Stomach (tissue), 9 donors: ENCODE results near the gene ZNF385D. TPM values are rescaled to one million over a fixed set of nuclear protein-coding genes. Genes with fewer than 3 reads are reported as not detected.

Source experiments
- DNase-seq, 2 donors: peaks; one replicate each; pipeline versions ENCODE4 v3.0.0 to v3.0.0-alpha.2; 2013 to 2019
- H3K27ac ChIP-seq, 5 donors: fragments of 200-600 bp in 4 of 5; sonication (generic) in 4 of 5; one replicate each; pipeline ENCODE4 v1.5.1; 2013 to 2019; ENCODE audit warnings: mild to moderate bottlenecking in 1 of 5, moderate library complexity in 1 of 5
- H3K27me3 ChIP-seq, 3 donors: fragments of 200-600 bp; sonication (generic); one replicate each; pipeline ENCODE4 v1.5.1; 2017 to 2019; ENCODE audit warnings: mixed run types in 1 of 3
- H3K36me3 ChIP-seq, 4 donors: fragments of 200-600 bp; sonication (generic); 1 replicate in 3 of 4; 2 replicates in 1 of 4; pipeline ENCODE4 v1.5.1; 2016 to 2019
- H3K4me1 ChIP-seq, 4 donors: fragments of 200-600 bp; sonication (generic); one replicate each; pipeline ENCODE4 v1.5.1; 2016 to 2019
- H3K4me3 ChIP-seq, 4 donors: fragments of 200-600 bp; sonication (generic) in 3 of 4; one replicate each; pipeline ENCODE4 v1.5.1; 2016 to 2019; ENCODE audit warnings: mild to moderate bottlenecking in 1 of 4
- H3K9me3 ChIP-seq, 4 donors: fragments of 200-600 bp; sonication (generic); one replicate each; pipeline ENCODE4 v1.5.1; 2016 to 2019
- EP300 ChIP-seq: sonication (generic); formaldehyde crosslinking; IDR thresholded peaks from one replicate; pipeline ENCODE4 v1.6.1; 2017; ENCODE audit warnings: antibody characterized with exemption
- POLR2A ChIP-seq, 4 donors: fragments of 450-650 bp; IDR thresholded peaks; one replicate each; pipeline ENCODE4 v1.6.1; 2016; ENCODE audit warnings: antibody characterized with exemption in 4 of 4, control low read depth in 2 of 4, mild to moderate bottlenecking in 1 of 4, moderate library complexity in 1 of 4
- POLR2AphosphoS5 ChIP-seq, 3 donors: sonication (generic); formaldehyde crosslinking; IDR thresholded peaks; one replicate each; pipeline ENCODE4 v1.6.1; 2016; ENCODE audit warnings: antibody characterized with exemption in 3 of 3
- WGBS, 5 donors: extraction: QIAGEN DNeasy Blood & Tissue Kit in 3 of 5; methylation state at CpG; one replicate each; pipeline versions ENCODE4 v1.1.5 to v1.1.7; 2013 to 2018; 5-methylcytosine and 5-hydroxymethylcytosine counted together
- intact Hi-C: fragments of 100-400 bp; cut with DNase I; formaldehyde crosslinking; loops from one replicate; pipeline ENCODE4 v1.15.1; 2023; ENCODE audit warnings: low total_unique reads
- polyA plus RNA-seq, 3 donors: library from polyadenylated mRNA; stranded (reverse); fragments of 200-250 nt; gene quantifications; one replicate each; pipeline ENCODE4 v1.2.3, GENCODE V29; 2013
- total RNA-seq, 5 donors: library from RNA; depleted of rRNA; stranded (reverse); fragments of >200 nt; gene quantifications; one replicate each; pipeline versions ENCODE4 v1.1.0 to v1.2.3, GENCODE V29; 2014 to 2016
- TF ChIP-seq, protein P1 (sequence below), 7 experiments: fragments of 450-650 bp in 4 of 7; fragments of 200-600 bp in 3 of 7; sonication (generic) in 3 of 7; IDR thresholded peaks; one replicate each; pipeline ENCODE4 v1.5.1; 2016 to 2019; ENCODE audit warnings: antibody characterized with exemption in 7 of 7, control low read depth in 2 of 7, mild to moderate bottlenecking in 1 of 7
- donor health status: healthy with polysubstance abuse.
- donor health status: Bipolar disorder and iron deficiency.
- donor health status: healthy.

Gene ZNF385D
- total and polyA plus RNA-seq, 8 donors = 0.31 to 7.2 (median 0.98) TPM; not detected in 2

DNA sequence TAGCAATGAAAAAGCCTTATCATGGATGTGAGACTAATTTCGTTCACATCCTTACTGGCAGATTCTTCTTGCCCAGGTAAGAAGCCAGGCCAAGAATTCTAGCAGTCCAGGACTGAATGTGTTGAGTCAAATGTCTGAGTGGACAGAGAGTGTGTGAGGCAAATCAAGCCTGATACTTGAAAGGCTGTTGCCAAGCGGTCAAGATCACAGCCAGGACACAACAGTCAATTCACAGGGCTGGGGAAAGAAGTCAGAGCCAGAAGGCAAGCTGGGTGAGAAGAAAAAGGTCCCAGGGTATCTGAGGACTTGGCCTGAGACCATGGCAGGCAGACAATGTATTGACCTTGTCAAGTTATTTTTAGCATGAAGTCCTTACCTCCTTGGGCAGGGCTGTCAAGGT is 301.3 kb downstream of the ZNF385D start:
- no peaks in the 10 kb centered on the region for H3K27me3 ChIP-seq
- no peak overlapping the region for H3K4me3 ChIP-seq
- no peak overlapping the region for H3K27ac ChIP-seq
- WGBS, 5 donors = 24 to 73% (median 68%) methylated on average over 2 of the region's 2 CpGs
- intact Hi-C loops = no loop called here
- no peak for DNase-seq
- H3K4me1 ChIP-seq = no peaks in the 10 kb centered on the region
- TF ChIP-seq EP300 (no peak), POLR2AphosphoS5 (IDR thresholded peaks at IDR 0.05) (no peak), POLR2A (IDR thresholded peaks at IDR 0.05) (no peak)
- TF ChIP-seq, protein P1, sequence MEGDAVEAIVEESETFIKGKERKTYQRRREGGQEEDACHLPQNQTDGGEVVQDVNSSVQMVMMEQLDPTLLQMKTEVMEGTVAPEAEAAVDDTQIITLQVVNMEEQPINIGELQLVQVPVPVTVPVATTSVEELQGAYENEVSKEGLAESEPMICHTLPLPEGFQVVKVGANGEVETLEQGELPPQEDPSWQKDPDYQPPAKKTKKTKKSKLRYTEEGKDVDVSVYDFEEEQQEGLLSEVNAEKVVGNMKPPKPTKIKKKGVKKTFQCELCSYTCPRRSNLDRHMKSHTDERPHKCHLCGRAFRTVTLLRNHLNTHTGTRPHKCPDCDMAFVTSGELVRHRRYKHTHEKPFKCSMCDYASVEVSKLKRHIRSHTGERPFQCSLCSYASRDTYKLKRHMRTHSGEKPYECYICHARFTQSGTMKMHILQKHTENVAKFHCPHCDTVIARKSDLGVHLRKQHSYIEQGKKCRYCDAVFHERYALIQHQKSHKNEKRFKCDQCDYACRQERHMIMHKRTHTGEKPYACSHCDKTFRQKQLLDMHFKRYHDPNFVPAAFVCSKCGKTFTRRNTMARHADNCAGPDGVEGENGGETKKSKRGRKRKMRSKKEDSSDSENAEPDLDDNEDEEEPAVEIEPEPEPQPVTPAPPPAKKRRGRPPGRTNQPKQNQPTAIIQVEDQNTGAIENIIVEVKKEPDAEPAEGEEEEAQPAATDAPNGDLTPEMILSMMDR (IDR thresholded peaks at IDR 0.05) = no peak
- no peaks in the 10 kb centered on the region for H3K36me3 ChIP-seq
- H3K9me3 ChIP-seq = no peaks in the 10 kb centered on the region

DNA sequence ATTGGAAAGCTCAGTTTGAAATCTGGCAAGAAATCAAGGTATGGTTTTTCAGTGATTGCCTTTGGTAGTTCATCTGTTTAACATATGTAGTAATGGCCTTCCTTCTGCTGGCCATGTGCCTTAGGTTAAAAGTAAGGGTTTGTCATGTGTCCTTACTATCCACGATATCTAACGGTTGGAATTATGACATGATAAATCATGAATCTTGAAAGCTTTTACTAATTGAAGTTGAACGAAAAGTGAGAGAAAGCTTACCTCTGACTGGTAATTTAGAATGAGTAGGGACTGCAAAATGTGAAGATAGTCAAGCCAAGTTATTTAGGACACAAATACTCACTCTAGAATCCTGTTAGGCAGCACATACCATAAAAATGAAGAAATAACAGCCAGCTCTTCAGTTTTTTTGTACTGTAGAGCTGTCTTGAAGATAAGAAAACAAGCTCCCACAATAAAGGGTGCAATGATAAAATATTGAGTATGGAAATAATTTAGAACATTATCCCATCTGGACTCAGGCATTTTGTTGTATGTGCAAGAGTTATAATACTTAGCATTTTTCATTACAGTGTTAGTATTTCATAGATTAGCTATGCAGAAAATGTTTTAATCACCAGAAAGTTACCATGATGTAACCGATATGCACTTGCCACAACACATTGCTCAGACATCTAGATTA is 303.4 kb downstream of the ZNF385D start:
- no peaks in the 10 kb centered on the region for H3K27me3 ChIP-seq
- TF ChIP-seq, protein P1 (IDR thresholded peaks at IDR 0.05) = no peak
- TF ChIP-seq POLR2AphosphoS5 (IDR thresholded peaks at IDR 0.05) = no peak
- no peaks in the 10 kb centered on the region for H3K9me3 ChIP-seq
- no peaks in the 10 kb centered on the region for H3K4me1 ChIP-seq
- no peak overlapping the region for H3K27ac ChIP-seq
- no peaks in the 10 kb centered on the region for H3K36me3 ChIP-seq
- H3K4me3 ChIP-seq = no peak overlapping the region
- peak in 1 of 2 donors; percentile 66 for DNase-seq
- intact Hi-C loops = no loop called here
- WGBS, 5 donors = 63 to 80% (median 68%) methylated on average over 4 of the region's 4 CpGs

DNA sequence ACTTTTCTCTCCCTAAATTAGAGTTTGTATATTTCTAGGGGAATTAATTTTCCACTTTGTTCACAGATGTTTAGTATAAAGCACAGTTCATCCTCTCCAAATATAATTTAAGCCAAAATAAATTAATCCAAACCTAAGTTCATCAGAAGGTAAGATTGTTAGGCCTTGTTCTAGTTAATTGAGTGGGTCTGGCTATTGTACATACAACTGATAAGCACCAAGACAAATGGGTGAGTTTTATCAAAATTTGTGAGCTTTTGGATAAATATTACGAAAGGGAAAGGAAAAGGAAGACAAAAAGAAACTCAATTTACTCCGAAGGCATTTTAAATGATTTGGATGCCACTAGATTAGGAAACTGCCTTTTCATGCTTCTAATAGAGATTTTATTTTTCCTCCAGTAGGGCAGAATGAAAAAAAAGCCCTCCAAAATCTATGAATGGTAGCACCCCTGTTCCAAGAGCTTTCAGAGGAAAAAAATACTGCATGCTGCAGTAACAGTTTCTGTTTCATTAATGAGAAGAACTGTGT is 304.0 kb downstream of the ZNF385D start:
- H3K4me3 ChIP-seq = no peak overlapping the region
- H3K36me3 ChIP-seq = no peaks in the 10 kb centered on the region
- H3K4me1 ChIP-seq = no peaks in the 10 kb centered on the region
- DNase-seq = no peak
- no peak overlapping the region for H3K27ac ChIP-seq
- H3K9me3 ChIP-seq = no peaks in the 10 kb centered on the region
- intact Hi-C loops = no loop called here
- WGBS, 5 donors = 35 to 54% (median 44%) methylated on average over 2 of the region's 2 CpGs
- TF ChIP-seq POLR2A (IDR thresholded peaks at IDR 0.05) (no peak), EP300 (no peak), POLR2AphosphoS5 (IDR thresholded peaks at IDR 0.05) (no peak)
- TF ChIP-seq, protein P1 (IDR thresholded peaks at IDR 0.05) = no peak
- H3K27me3 ChIP-seq = no peaks in the 10 kb centered on the region

DNA sequence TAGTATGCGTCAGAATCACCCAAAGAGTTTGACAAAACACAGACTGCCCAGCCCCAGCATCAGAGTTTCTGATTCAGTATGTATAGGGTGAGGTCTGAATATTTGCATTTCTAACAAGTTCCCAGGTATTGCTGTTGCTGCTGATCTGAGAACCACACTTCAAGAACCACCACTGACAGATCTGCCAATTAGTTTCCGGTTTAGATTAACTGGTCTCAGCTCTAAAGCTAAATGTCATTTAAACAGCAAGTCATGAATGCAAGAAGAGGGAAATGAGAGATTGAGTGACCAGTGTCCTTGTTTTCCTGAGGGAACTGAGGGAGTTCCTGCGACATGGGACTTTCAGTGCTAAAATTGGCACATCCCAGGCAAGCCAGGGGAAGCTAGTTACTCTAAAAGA is 305.0 kb downstream of the ZNF385D start:
- 42 to 73% (median 57%) methylated on average over 3 of the region's 3 CpGs for WGBS, 5 donors
- intact Hi-C loops = no loop called here
- H3K4me1 ChIP-seq = no peaks in the 10 kb centered on the region

More for the DNA sequence above, 305.0 kb downstream of the ZNF385D start:
- TF ChIP-seq, protein P1 (IDR thresholded peaks at IDR 0.05) = no peak
- no peak for TF ChIP-seq POLR2AphosphoS5 (IDR thresholded peaks at IDR 0.05)
- TF ChIP-seq POLR2A (IDR thresholded peaks at IDR 0.05) = no peak
- no peak for TF ChIP-seq EP300
- H3K27ac ChIP-seq = no peak overlapping the region
- no peak for DNase-seq
- H3K4me3 ChIP-seq = no peak overlapping the region
- no peaks in the 10 kb centered on the region for H3K27me3 ChIP-seq
- H3K9me3 ChIP-seq = no peaks in the 10 kb centered on the region
- no peaks in the 10 kb centered on the region for H3K36me3 ChIP-seq
